H1 (cell line): ENCODE results near the gene NUMB. TPM values are rescaled to one million over a fixed set of nuclear protein-coding genes. Genes with fewer than 3 reads are reported as not detected.

Experiments
- CTCF ChIA-PET: fragments of 300-600 bp; sonication (Branson Sonifier 250); formaldehyde crosslinking; loops from one replicate; lab custom pipeline; 2021; ENCODE audit not compliant: partially characterized antibody; lab: Charles Lee
- POLR2A ChIA-PET: fragments of 300-600 bp; sonication (Branson Sonifier 250); formaldehyde crosslinking; loops from one replicate; lab custom pipeline; 2021; ENCODE audit warnings: inconsistent platforms; ENCODE audit not compliant: partially characterized antibody; lab: Charles Lee
- DNase-seq, 2 experiments: peaks; one replicate each; pipeline versions ENCODE4 v3.0.0 to v3.0.0-alpha.2; 2010 to 2022; ENCODE audit warnings: low spot score in 2 of 2, low read depth in 1 of 2, mixed read lengths in 1 of 2
- FAIRE-seq: peaks from 2 replicates; lab custom pipeline; 2011; peaks lifted over from hg19 to GRCh38; lab: Jason Lieb, UNC
- H2AFZ ChIP-seq: 2 replicates; pipeline ENCODE4 v1.8.1; 2012; ENCODE audit warnings: low read length, inconsistent platforms
- H2AK5ac ChIP-seq: 2 replicates; pipeline ENCODE4 v1.6.1; 2013; ENCODE audit warnings: low read depth, low read length
- H2BK120ac ChIP-seq: replicated peaks from 2 replicates; pipeline ENCODE3; 2013; ENCODE audit warnings: low read depth, low read length, inconsistent platforms
- H2BK12ac ChIP-seq: 2 replicates; pipeline ENCODE4 v1.6.1; 2013; ENCODE audit warnings: low read depth, low read length
- H2BK15ac ChIP-seq: 2 replicates; pipeline ENCODE4 v1.6.1; 2013; ENCODE audit warnings: low read length
- H2BK20ac ChIP-seq: 2 replicates; pipeline ENCODE4 v1.6.1; 2013; ENCODE audit warnings: low read length
- H2BK5ac ChIP-seq: 2 replicates; pipeline ENCODE4 v1.6.1; 2013; ENCODE audit warnings: low read depth, low read length
- H3K14ac ChIP-seq: 2 replicates; pipeline ENCODE4 v1.6.1; 2013; ENCODE audit warnings: inconsistent platforms; ENCODE audit not compliant: insufficient read length
- H3K18ac ChIP-seq: 2 replicates; pipeline ENCODE4 v1.6.1; 2013; ENCODE audit warnings: low read length; ENCODE audit errors: extremely low read depth
- H3K23ac ChIP-seq: 2 replicates; pipeline ENCODE4 v1.6.1; 2013; ENCODE audit warnings: inconsistent platforms; ENCODE audit not compliant: insufficient read length
- H3K23me2 ChIP-seq: 2 replicates; pipeline ENCODE4 v1.6.1; 2013; ENCODE audit warnings: low read depth, low read length
- H3K27ac ChIP-seq: 2 replicates; pipeline ENCODE4 v1.6.1; 2011; ENCODE audit warnings: low read depth, low read length, inconsistent platforms
- H3K27me3 ChIP-seq, 4 experiments: replicated peaks in 1 of 4; 1 replicate in 1 of 4; 2 replicates in 3 of 4; pipeline versions ENCODE4 v1.6.1 to v1.8.1; 2011 to 2013; ENCODE audit warnings: low read length in 3 of 4, mild to moderate bottlenecking in 3 of 4, inconsistent platforms in 2 of 4, mixed read lengths in 2 of 4, moderate library complexity in 1 of 4; ENCODE audit not compliant: control insufficient read depth in 3 of 4, insufficient read depth in 3 of 4; ENCODE audit errors: extremely low read depth in 1 of 4
- H3K36me3 ChIP-seq, 4 experiments: 2 replicates each; pipeline versions ENCODE4 v1.6.1 to v1.8.1; 2011 to 2013; ENCODE audit warnings: mild to moderate bottlenecking in 4 of 4, low read length in 3 of 4, moderate library complexity in 2 of 4, control low read depth in 1 of 4, inconsistent platforms in 1 of 4; ENCODE audit not compliant: insufficient read depth in 4 of 4, control insufficient read depth in 2 of 4
- H3K4ac ChIP-seq: replicated peaks from 2 replicates; pipeline ENCODE3; 2013; ENCODE audit warnings: low read length, low read depth, mixed read lengths, inconsistent platforms; ENCODE audit not compliant: insufficient read length
- H3K4me1 ChIP-seq, 4 experiments: replicated peaks in 1 of 4; 1 replicate in 1 of 4; 2 replicates in 3 of 4; pipeline versions ENCODE4 v1.6.1 to v1.8.1; 2011 to 2013; ENCODE audit warnings: low read length in 3 of 4, inconsistent platforms in 2 of 4, mixed read lengths in 1 of 4; ENCODE audit not compliant: insufficient read depth in 4 of 4, control insufficient read depth in 3 of 4
- H3K4me2 ChIP-seq, 2 experiments: 2 replicates each; pipeline versions ENCODE4 v1.6.1 to v1.8.1; 2011 to 2013; ENCODE audit warnings: low read depth in 2 of 2, low read length in 2 of 2, control low read depth in 1 of 2, inconsistent platforms in 1 of 2, mild to moderate bottlenecking in 1 of 2; ENCODE audit not compliant: insufficient read depth in 1 of 2
- H3K4me3 ChIP-seq, 4 experiments: fragments of 200-600, 300-600 bp in 1 of 4; sonication (generic), shearing (Covaris generic), sonication (Bioruptor Twin) in 1 of 4; 2 replicates each; pipeline versions ENCODE4 v1.5.1 to v1.8.1; 2011 to 2016; ENCODE audit warnings: low read length in 4 of 4, low read depth in 3 of 4, control low read depth in 2 of 4, inconsistent platforms in 2 of 4, mild to moderate bottlenecking in 2 of 4, mixed read lengths in 1 of 4, moderate library complexity in 1 of 4; ENCODE audit not compliant: insufficient read depth in 2 of 4; ENCODE audit errors: extremely low read depth in 1 of 4
- H3K56ac ChIP-seq: replicated peaks from 2 replicates; pipeline ENCODE3; 2013; ENCODE audit warnings: low read depth, mild to moderate bottlenecking, mixed read lengths, low read length, inconsistent platforms; ENCODE audit not compliant: insufficient read length
- H3K79me1 ChIP-seq: 2 replicates; pipeline ENCODE4 v1.6.1; 2013; ENCODE audit warnings: low read depth, low read length, control low read depth
- H3K79me2 ChIP-seq, 2 experiments: 2 replicates each; pipeline versions ENCODE4 v1.6.1 to v1.8.1; 2012 to 2013; ENCODE audit warnings: low read length in 2 of 2, mild to moderate bottlenecking in 2 of 2, inconsistent platforms in 1 of 2; ENCODE audit not compliant: insufficient read depth in 2 of 2, control insufficient read depth in 1 of 2
- H3K9ac ChIP-seq, 4 experiments: replicated peaks in 1 of 4; 1 replicate in 1 of 4; 2 replicates in 3 of 4; pipeline versions ENCODE4 v1.6.1 to v1.8.1; 2011 to 2013; ENCODE audit warnings: low read depth in 3 of 4, low read length in 3 of 4, control low read depth in 2 of 4, mild to moderate bottlenecking in 2 of 4, moderate library complexity in 2 of 4, inconsistent platforms in 1 of 4; ENCODE audit errors: extremely low read depth in 1 of 4
- H3K9me3 ChIP-seq, 2 experiments: 2 replicates each; pipeline versions ENCODE4 v1.6.1 to v1.8.1; 2012 to 2013; ENCODE audit warnings: mild to moderate bottlenecking in 2 of 2, moderate library complexity in 2 of 2, control low read depth in 1 of 2, inconsistent platforms in 1 of 2, low read depth in 1 of 2, low read length in 1 of 2, mixed read lengths in 1 of 2; ENCODE audit not compliant: insufficient read depth in 2 of 2
- H4K20me1 ChIP-seq, 2 experiments: replicated peaks in 1 of 2; 2 replicates each; pipeline versions ENCODE3 to v1.8.1; 2011 to 2013; ENCODE audit warnings: inconsistent platforms in 2 of 2, low read length in 2 of 2, mild to moderate bottlenecking in 1 of 2; ENCODE audit not compliant: insufficient read depth in 2 of 2, control insufficient read depth in 1 of 2
- H4K5ac ChIP-seq: 2 replicates; pipeline ENCODE4 v1.6.1; 2013; ENCODE audit warnings: low read length, low read depth, mixed read lengths, inconsistent platforms; ENCODE audit not compliant: insufficient read length
- H4K8ac ChIP-seq: 2 replicates; pipeline ENCODE4 v1.8.0; 2013; ENCODE audit warnings: mild to moderate bottlenecking, moderate library complexity, low read length, inconsistent platforms; ENCODE audit not compliant: insufficient read depth; ENCODE audit errors: extremely low read depth
- H4K91ac ChIP-seq: replicated peaks from 2 replicates; pipeline ENCODE3; 2013; ENCODE audit warnings: low read length, mixed read lengths, inconsistent platforms; ENCODE audit not compliant: insufficient read length
- EZH2 ChIP-seq: fragments of 200-600 bp; sonication (generic); IDR thresholded peaks from 2 replicates; pipeline ENCODE4 v1.7.1; 2012; ENCODE audit warnings: low read depth, mild to moderate bottlenecking, moderate library complexity, low read length, inconsistent platforms; ENCODE audit not compliant: severe bottlenecking
- JUN ChIP-seq: IDR thresholded peaks from 2 replicates; pipeline ENCODE4 v1.6.1; 2011; ENCODE audit warnings: low read depth, mild to moderate bottlenecking, improper control_type of control experiment, low read length
- RFX5 ChIP-seq: IDR thresholded peaks from 2 replicates; pipeline ENCODE4 v1.6.1; 2011; ENCODE audit warnings: low read depth, low read length, improper control_type of control experiment, borderline replicate concordance
- SP4 ChIP-seq: IDR thresholded peaks from 2 replicates; pipeline ENCODE4 v1.6.1; 2012; ENCODE audit warnings: low read length, inconsistent platforms
- SUZ12 ChIP-seq: fragments of 200-600 bp; sonication (generic); IDR thresholded peaks from 2 replicates; pipeline ENCODE4 v1.6.1; 2012; ENCODE audit warnings: mild to moderate bottlenecking, inconsistent platforms, low read length, moderate library complexity, mixed read lengths
- TBP ChIP-seq: IDR thresholded peaks from 2 replicates; pipeline ENCODE4 v1.6.1; 2011; ENCODE audit warnings: low read depth, low read length, improper control_type of control experiment
- WGBS, 2 experiments: shearing (Covaris generic) in 1 of 2; methylation state at CpG; one replicate each; pipeline versions ENCODE4 v1.1.6 to v1.1.7; 2013 to 2015; ENCODE audit warnings: low lambda C conversion rate in 2 of 2, mixed read lengths in 2 of 2, inconsistent platforms in 1 of 2, low coverage in 1 of 2, missing lambda C conversion rate in 1 of 2; ENCODE audit not compliant: insufficient replicate concordance in 2 of 2, insufficient coverage in 1 of 2, insufficient read length in 1 of 2; ENCODE audit errors: extremely low coverage in 1 of 2, missing lambda C conversion rate in 1 of 2; 5-methylcytosine and 5-hydroxymethylcytosine counted together
- polyA plus RNA-seq, 7 experiments: library from polyadenylated mRNA; depleted of rRNA in 3 of 7; stranded (reverse) in 5 of 7; unstranded in 2 of 7; fragments of >200 nt in 5 of 7; fragments of 200-250 nt in 2 of 7; gene quantifications; 1 replicate in 5 of 7; 2 replicates in 1 of 7; 4 replicates in 1 of 7; pipeline versions ENCODE4 v1.2.1 to v1.2.3, GENCODE V29; 2011 to 2013; ENCODE audit warnings: missing spikeins in 2 of 7, mixed read lengths in 2 of 7
- total RNA-seq: library from RNA; stranded (reverse); fragmentation: NEBNext Ultra II Directional; extraction: Animal tissue kit (Norgen Biotek cat#: 25700); gene quantifications from 2 replicates; pipeline ENCODE4 v1.2.1, GENCODE V29; 2021
- TF ChIP-seq, protein P1 (sequence below): IDR thresholded peaks from 2 replicates; pipeline ENCODE4 v1.6.1; 2011; ENCODE audit warnings: low read depth, mild to moderate bottlenecking, low read length; ENCODE audit not compliant: insufficient read depth

Gene NUMB
- total and polyA plus RNA-seq, 2 of the 8 experiments (the other 6 are each of a cell fraction or from before 2014, with no cell fraction given): 54.3 to 78.1 TPM

DNA sequence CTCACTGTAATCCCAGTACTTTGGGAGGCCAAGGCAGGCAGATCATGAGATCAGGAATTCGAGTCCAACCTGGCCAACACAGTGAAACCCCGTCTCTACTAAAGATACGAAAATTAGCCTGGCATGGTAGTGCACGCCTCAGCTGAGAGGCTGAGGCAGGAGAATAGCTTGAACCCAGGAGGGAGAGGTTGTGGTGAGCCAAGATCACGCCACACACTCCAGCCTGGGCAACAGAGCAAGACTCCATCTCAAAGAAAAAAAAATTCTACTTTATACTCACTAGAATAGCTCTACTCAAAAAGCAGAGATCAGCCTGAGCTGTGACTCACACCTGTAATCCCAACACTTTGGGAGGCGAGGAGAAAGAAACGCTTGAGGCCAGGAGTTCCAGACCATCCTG, 17.1 kb downstream of the NUMB start:
- no peaks in the 10 kb centered on the region for H3K27me3 ChIP-seq
- no peak overlapping the region for H2BK120ac ChIP-seq
- no peak overlapping the region for H3K23ac ChIP-seq
- no peaks in the 10 kb centered on the region for H4K20me1 ChIP-seq
- H2BK5ac ChIP-seq: no peak overlapping the region
- H2AK5ac ChIP-seq: no peak overlapping the region
- no peak overlapping the region for H3K18ac ChIP-seq
- H3K4me3 ChIP-seq: no peak overlapping the region
- H4K5ac ChIP-seq: no peak overlapping the region
- H3K36me3 ChIP-seq: no peaks in the 10 kb centered on the region
- peaks cover 8% of the 10 kb centered on the region; the same call in 1 of the 2 replicates for H3K79me1 ChIP-seq
- H3K56ac ChIP-seq: no peak overlapping the region
- no peak overlapping the region for H3K9ac ChIP-seq
- H2BK15ac ChIP-seq: no peak overlapping the region
- FAIRE-seq (no peak), DNase-seq (no peak)
- H3K79me2 ChIP-seq: peaks cover 0 to 63% of the 10 kb centered on the region in 2 experiments; a peak in 2 of 4 replicates
- H4K91ac ChIP-seq: no peak overlapping the region
- no peaks in the 10 kb centered on the region for H3K4me1 ChIP-seq
- no peaks in the 10 kb centered on the region for H3K9me3 ChIP-seq
- H2BK20ac ChIP-seq: no peak overlapping the region
- no peak overlapping the region for H3K4me2 ChIP-seq
- TF ChIP-seq SP4 (no peak), EZH2 (no peak), JUN (no peak), SUZ12 (no peak), RFX5 (no peak), TBP (no peak)
- TF ChIP-seq, protein P1, sequence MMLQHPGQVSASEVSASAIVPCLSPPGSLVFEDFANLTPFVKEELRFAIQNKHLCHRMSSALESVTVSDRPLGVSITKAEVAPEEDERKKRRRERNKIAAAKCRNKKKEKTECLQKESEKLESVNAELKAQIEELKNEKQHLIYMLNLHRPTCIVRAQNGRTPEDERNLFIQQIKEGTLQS: no peak
- TF ChIP-seq, all 59 proteins: peak for 0
- no peak overlapping the region for H3K27ac ChIP-seq
- 90% methylated on average over 7 of the region's 7 CpGs; no CpG with 5 or more reads in 1 of the 2 experiments for WGBS, 2 experiments
- no peaks in the 10 kb centered on the region for H3K23me2 ChIP-seq
- no peak overlapping the region for H2AFZ ChIP-seq
- POLR2A ChIA-PET: interaction anchor here (0.8 kb wide), 1 partner anchor 17 kb away, joined by 3 read pairs; the partner anchor contains the start of gene NUMB
- no peak overlapping the region for H3K4ac ChIP-seq
- no peak overlapping the region; the same call in 1 of the 2 replicates for H4K8ac ChIP-seq
- H2BK12ac ChIP-seq: no peak overlapping the region
- no peak overlapping the region for H3K14ac ChIP-seq
- CTCF ChIA-PET: interaction anchor here (0.7 to 1.6 kb wide), 2 partner anchors 30 to 146 kb away, joined by 3 to 4 read pairs; no protein-coding TSS in a partner anchor
